ENCODE data around the gene RHBDL1.

The RHBDL1 gene

DNA sequence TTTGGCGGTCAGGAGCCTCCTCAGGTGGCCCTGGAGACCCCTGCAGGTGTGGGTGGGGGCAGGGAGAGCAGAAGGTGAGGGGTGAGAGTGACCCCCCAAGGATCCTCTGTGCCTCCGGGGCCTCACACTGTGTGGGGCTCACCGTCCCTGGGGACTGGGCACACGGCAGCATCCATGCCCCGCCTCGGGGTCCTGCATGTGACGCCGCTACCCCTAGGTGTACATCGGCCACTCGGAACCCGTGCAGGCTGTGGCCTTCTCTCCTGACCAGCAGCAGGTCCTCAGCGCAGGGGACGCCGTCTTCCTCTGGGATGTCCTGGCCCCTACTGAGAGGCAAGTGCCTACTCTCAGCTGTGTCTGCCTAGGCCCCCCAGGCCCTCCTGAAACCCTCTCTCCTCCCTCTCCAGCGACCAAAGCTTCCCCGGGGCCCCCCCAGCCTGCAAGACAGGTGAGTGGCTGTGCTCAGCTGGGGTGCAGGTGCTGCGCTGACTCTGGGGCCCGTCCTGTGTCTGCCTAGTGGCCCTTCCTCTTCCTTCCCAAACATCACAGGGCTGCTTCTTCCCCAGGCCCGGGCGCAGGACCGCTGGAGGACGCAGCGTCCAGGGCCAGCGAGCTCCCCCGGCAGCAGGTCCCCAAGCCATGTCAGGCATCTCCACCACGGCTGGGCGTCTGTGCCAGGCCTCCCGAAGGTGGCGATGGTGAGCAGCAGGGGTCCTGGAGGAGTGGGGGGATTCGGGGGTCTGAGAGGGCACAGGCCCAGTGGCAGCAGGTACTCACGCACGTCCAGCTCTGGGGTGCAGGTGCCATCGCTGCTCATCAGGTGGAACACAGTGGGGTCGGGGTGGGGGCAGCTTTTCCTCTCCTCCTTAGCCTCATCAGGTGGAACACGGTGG, 16.5 kb upstream of the RHBDL1 start:
- DNase-seq, result no peak

DNA sequence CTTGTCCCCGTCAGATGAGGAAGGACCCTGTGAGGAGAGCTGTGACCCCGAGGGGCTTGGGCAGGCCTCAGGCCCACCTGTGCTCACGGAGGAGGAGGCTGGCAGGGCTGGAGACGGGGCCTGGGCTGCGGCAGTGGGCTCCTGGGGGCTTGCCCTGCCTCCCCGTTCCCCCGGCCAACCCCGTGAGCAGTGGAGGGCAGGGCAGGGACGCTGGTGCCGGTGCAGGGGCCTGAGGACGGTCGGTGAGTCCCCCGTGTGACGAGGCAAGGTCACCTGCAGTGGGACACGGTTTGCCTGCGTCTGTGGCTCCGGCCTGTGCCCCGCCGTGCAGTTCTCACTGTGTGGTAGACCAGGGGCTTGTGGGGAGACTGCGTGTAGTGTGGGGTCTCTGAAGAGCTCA, 15.9 kb upstream of the RHBDL1 start:
- DNase-seq, result no peak

DNA sequence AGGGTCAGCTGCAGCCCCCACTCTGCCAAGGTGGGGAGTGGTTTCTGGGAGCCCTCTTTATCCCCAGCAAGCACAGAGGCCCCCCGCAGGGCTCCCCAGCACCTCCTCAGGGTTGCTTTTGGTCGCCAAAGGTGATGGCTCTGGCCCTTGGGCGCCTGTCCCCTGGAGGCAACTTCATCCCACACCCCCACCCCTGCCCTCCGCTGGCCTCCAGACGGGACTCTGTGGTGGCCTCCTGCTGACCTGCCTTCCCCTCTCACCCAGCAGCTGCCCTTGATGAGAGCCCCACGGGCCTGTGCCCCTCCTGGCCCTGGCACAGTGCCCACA, 15.4 kb upstream of the RHBDL1 start:
- DNase-seq, result no peak

DNA sequence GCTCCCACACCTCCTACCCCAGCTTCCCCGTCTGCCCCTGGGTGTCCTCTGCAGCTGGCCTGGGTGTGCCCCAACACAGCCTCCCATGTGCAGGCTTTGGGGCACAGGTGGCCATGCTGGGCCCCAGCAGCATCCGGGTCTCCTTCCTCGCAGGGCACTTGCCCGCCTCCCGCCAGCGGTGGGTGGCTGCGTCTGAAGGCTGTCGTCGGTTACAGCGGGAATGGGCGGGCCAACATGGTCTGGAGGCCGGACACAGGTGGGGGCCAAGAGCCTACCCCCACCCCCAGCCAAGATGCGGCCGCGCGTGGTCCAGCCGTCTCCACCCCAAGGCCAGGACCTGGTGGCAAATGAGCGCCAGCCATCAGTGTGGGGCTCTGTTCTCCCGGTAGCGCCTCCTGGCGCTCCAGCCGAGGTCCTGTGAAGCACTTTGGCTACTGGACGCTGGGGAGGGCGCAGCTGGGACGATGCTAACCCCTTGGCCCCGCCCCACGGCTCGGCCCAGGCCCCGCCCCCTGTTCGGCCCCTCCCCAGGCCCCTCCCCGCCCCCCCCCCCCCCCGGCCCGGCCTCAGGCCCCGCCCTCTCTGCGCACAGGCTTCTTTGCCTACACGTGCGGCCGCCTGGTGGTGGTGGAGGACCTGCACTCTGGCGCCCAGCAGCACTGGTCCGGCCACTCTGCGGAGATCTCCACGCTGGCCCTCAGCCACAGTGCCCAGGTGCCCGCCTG, 14.8 kb upstream of the RHBDL1 start:
- DNase-seq, result peak; percentile 82

- no peak for DNase-seq
These were observed 14.2 kb upstream of the RHBDL1 start for GRCh38 chr16:661184-661821.

- no peak for DNase-seq
These were observed 13.4 kb upstream of the RHBDL1 start for GRCh38 chr16:662095-662494.

- DNase-seq, result no peak
These were observed 12.9 kb upstream of the RHBDL1 start for GRCh38 chr16:662597-662996.

- no peak for DNase-seq
These were observed 8.9 kb upstream of the RHBDL1 start for GRCh38 chr16:666572-666971.

- no peak for DNase-seq
These were observed 8.2 kb upstream of the RHBDL1 start for GRCh38 chr16:667113-667779.

DNA sequence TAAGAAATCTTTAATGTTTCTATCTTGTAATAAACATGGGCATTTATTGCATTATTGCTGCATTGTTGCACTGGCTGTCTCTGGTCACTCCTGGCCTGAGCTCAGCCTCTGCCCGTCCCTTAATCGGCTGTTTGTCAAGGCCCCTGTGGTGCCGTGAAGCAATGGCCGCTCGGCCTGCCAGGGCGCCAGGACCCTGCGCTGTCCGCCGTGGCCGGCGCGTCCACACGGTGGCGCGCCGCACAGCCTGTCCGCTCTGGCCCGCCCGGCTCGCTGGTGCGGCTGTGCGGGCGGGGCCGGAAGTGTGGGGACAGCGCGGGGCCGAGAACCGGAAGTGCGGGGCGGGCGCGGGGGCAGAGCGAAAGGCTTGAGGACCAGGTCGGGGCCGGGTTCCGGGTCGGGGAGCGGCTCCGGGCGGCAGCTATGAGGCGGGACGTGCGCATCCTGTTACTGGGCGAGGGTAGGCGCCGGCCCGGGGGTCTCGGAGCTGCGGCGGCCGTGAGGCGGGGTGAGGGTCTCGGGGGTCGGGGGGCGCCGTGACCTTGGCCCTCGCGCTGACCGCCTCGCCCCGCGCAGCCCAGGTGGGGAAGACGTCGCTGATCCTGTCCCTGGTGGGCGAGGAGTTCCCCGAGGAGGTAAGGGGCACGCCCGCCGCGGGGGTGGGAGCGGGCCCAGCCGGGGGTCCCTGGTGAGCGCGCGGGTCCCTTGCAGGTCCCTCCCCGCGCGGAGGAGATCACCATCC, 7.5 kb upstream of the RHBDL1 start, which contains the start of gene RHOT2:
RHOT2 (plus strand) TSS at position 353 of the 739 bp plus-strand sequence; CDS start at position 421, 68 bp downstream.
- peak; percentile 95 for DNase-seq

GRCh38 chr16:668519-669171, 6.8 kb upstream of the RHBDL1 start:
- no peak for DNase-seq

- no peak for DNase-seq
These were observed 5.8 kb upstream of the RHBDL1 start for GRCh38 chr16:669666-670065.

GRCh38 chr16:670485-671352, 4.8 kb upstream of the RHBDL1 start:
- DNase-seq, result no peak

GRCh38 chr16:671353-672131, 3.9 kb upstream of the RHBDL1 start:
- no peak for DNase-seq

- DNase-seq, result no peak
These were observed 3.1 kb upstream of the RHBDL1 start for GRCh38 chr16:672371-672770.

DNA sequence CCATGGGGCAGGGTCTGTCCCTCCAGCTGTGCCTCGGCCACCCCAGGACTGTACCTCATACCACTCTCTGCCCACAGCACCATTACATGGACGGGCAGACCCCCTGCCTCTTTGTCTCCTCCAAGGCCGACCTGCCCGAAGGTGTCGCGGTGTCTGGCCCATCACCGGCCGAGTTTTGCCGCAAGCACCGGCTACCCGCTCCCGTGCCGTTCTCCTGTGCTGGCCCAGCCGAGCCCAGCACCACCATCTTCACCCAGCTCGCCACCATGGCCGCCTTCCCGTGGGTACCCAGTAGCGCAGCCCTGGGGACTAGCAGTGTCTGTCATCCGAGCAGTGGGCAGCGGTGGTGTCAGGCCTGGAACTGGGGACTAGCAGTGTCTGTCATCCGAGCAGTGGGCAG, 2.6 kb upstream of the RHBDL1 start:
- no peak for DNase-seq

- no peak for DNase-seq
These were observed 2.0 kb upstream of the RHBDL1 start for GRCh38 chr16:673399-673991.

GRCh38 chr16:674214-674881, 1.1 kb upstream of the RHBDL1 start:
- no peak for DNase-seq

All from CD4-positive, alpha-beta T cell treated with Interleukin-17A for 4 hours (primary cell).